ENCODE results near the gene IFT43.
"Not testable (repeated sequence)": the region's sequence is repeated elsewhere in the genome, so short reads cannot be mapped to it uniquely, and the experiment has no call there.

IFT43 gene

DNA sequence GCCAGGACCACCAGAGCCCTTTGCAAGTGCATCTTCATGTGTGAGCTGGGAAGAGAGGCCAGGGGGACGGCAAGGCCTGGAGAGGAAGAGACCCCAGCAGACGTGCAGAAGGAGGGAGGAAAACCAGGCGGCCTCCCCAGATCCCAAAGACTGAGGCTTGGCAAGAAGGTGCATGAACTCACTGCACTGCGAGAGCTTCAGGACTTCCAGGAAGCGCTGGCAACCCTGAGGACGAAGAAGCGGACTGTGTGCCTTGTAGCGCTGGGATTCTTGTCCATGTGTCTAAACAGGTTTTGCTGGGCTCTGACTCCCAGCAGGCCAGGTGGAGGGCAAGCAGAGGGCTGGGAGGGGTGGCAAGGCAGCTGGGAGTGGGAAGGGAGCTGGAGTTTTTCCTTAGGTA, 4.7 kb upstream of the IFT43 start:
- no peak for DNase-seq (ENCODE audit: low read depth)

DNA sequence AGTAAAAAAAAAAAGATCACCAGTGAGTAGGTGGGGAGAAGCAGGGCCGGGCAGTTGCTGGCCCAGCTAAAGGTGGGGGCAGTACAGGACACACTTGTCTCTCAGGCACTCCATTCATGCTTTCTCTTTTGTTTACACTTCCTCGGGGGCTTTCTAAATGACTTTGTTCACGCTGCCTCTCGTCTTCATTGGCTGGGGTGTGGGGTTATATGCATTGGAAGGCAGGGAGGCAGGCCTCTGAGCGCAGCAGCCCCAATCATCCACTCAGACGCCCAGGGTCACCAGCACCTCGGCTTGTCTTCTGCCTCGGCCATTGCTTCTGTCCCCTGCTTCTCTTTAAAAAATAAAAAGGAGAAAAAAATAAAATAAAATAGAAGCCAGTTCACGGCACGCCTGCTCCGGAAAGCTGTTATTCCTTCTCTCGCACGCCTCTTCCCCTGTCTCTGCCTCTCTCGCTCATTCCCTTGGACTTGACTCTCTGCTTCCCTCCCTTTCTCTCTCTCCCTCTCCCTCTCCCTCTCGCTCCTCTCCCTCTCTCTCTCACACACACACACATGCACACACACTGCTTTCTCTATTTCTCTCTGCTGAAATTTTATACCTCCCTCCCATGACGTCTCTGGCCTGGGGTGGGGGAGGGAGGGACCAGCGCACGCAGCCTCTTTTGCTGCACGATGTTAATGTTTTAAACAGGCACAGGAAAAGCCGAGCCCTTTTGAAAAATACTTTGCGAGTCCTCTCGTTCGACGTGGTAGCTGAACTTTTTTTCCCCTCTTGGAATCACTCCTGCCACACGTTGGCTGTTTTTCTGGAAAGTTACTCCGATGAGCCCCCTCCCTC, 3.9 kb upstream of the IFT43 start, which contains the start of gene TGFB3:
Gene TGFB3, minus strand, starts transcription at position 570 of the 840 bp plus-strand sequence. CDS start 1,102 bp downstream, outside the sequence.
- peak; percentile 97 for DNase-seq (ENCODE audit: low read depth)

- peak; percentile 78 for DNase-seq (ENCODE audit: low read depth)
Measured at GRCh38 chr14:75982266-75983018, 3.1 kb upstream of the IFT43 start.

DNA sequence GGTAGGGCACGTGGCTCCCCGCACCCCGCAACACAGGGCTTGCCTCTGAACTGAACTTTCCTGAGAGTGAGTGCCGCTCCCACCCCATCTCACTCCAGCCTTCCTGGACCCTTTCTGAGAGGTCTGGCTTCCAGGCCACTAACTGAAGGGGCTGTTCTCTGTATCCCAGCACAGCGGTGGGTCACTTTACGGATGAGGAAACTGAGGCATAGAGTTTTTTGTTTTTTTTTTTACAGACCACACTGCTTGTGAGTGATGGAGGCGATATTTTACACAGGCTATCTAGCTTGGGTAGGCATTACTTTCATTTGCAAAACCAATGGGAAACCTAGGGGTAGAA, 2.6 kb upstream of the IFT43 start:
- no peak for DNase-seq (ENCODE audit: low read depth)

DNA sequence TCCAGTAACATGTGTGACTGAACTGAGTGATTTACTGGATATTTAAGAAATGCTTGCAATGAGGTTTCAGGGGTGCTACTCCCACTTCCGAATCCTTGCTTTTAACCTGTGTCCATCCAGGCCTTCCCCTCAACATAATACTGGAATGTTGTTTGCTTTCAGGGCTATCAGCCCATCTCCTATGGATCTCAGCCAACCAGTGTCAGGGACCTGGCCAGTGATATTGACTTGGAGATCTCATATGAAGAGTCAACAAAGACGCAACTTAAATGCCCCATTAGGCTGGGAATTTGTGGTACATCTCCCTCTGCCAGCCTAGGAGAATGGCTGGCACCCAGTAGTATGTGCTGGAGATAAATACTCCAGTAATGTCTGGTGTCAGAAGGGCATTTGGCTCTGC, 889 bp upstream of the IFT43 start:
- no peak for DNase-seq (ENCODE audit: low read depth)

DNA sequence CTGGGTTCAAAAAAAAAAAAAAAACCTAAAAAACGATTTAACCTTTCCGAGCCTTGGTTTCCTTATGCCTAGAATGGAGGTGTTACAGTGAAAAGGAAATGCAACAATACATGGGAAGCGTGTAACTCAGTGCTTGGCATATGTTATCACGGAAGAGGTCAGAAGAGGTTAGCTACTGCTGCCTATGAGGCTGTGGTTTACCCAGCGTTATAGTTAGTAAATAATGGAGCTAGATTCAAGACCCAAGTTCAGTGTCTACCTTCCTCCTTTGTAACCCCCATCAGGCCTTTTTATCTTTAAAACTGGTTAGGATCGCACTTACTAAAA, 839 bp downstream of the IFT43 start:
- DNase-seq (ENCODE audit: low read depth) = no peak

- DNase-seq (ENCODE audit: low read depth) = no peak
Measured at GRCh38 chr14:75987201-75987970, 1.8 kb downstream of the IFT43 start.

- DNase-seq (ENCODE audit: low read depth) = peak; percentile 85
Measured at GRCh38 chr14:75989134-75989533, 3.6 kb downstream of the IFT43 start.

- DNase-seq (ENCODE audit: low read depth) = no peak
Measured at GRCh38 chr14:75990297-75990696, 4.7 kb downstream of the IFT43 start.

DNA sequence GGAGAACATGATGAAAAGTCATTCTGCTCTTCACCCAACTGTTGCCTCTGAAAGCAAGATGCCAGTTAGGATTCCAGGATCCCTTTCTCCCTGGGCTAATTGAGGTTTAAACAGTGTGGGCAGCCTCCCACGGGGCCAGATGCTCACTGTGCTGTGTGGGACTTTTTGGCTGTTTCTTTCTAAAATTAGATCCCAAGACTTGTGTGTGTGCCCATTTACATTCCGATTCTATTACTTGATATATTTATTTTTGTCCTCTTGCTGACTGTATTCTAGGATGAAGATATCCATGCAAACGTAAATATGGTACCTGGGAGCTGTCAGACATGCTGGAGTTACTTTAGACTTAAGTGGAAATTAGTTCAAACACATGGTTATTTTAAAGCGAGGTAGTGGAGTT, 6.2 kb downstream of the IFT43 start:
- DNase-seq (ENCODE audit: low read depth) = peak; percentile 49

GRCh38 chr14:75993567-75994041, 8.0 kb downstream of the IFT43 start:
- DNase-seq (ENCODE audit: low read depth) = no peak

- DNase-seq (ENCODE audit: low read depth) = peak; percentile 85
Measured at GRCh38 chr14:75995372-75996041, 9.9 kb downstream of the IFT43 start.

- DNase-seq (ENCODE audit: low read depth) = no peak
Measured at GRCh38 chr14:75996488-75996887, 10.9 kb downstream of the IFT43 start.

DNA sequence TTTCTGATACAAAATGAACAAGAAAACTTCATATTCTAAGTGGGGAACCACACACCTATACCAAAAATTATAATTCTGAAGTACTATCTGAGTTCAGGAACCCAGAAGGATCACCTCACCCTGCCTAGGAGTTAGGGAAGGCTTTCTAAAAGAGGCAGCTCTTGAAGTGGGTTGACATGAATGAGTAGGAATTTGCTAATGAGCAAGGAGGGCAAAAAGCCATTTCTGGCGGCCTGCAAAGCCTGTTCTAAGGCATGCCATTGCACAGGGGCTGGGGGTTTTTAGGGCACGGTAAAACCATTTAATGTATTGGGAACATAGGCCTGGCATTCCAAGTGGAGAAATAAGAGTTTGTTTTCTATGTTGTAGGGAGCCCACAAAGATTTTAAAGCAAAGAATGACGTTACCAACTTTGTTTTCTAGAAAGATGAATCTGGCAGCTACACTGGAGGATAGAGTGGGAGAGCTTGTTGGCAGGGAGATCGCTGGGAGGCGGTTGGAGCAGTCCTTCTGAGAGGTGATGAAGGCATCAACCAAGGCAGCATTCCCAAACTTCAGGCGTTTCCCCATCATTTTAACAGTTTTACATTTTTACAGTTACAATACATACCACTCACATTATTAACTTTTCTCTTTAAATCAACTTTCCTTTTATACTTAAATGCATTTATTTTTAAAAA, 14.1 kb downstream of the IFT43 start:
- no peak for DNase-seq (ENCODE audit: low read depth)

DNA sequence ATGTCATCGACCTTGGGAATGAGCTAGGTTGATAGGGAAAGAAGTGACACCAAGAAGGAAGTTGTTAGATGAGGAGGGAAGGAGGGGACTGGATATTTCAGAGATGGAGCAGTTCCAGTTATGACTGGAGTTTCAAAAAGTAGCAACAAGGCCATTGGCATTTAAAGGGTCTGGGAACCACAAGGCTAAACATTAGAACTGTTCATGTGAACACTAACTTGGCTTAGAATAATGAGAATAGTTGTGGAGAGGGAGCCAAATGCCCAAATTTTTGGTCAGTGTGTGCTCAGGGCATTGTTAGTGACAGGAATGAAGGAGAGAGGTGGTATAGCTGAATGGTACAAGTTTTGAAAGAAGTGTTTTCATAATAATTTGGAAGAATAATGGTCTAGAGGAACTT, 16.8 kb downstream of the IFT43 start:
- no peak for DNase-seq (ENCODE audit: low read depth)

DNA sequence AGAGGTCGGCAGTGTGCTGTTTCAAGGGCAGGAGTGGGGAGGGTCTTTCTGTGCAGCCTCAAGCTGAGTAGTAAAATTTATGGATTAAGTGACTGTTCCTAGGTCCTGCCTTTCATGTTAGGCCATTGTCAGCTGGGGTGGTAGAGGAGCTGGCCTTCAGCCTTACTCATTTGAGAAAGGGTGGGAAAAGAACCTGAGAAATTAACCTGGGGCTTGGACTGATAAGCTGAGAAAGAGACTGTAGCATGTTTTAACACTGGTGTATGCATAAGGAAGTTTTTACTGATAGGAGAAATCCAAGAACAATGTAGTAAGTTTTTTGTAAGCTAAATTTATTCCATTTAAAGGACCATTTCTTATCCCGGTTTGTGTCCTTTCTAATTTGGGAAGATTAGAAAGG, 20.7 kb downstream of the IFT43 start:
- no peak for DNase-seq (ENCODE audit: low read depth)

GRCh38 chr14:76007379-76007778, 21.8 kb downstream of the IFT43 start:
- DNase-seq (ENCODE audit: low read depth) = no peak

- no peak for DNase-seq (ENCODE audit: low read depth)
Measured at GRCh38 chr14:76007852-76008251, 22.3 kb downstream of the IFT43 start.

- not testable (repeated sequence) for DNase-seq (ENCODE audit: low read depth)
Measured at GRCh38 chr14:76009627-76010026, 24.1 kb downstream of the IFT43 start.

DNA sequence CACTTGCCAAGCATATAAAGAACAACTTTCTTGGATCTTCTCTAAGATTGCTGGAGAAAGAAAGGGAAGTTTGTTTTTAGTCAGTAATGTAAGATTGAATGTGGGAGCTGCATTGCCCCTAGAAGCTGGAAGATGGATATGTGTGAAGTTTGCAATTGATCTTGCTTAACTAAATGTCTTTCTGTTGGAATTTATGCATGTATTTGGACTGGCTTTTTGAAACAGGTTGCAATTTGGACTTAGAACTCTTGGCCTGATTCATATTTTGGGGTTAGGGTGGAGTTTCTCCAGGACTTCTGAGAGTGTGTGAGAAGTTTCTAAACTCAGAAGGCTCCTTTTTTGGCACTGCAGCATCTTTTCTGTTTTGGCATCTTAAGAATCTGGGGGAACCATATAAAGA, 26.4 kb downstream of the IFT43 start:
- DNase-seq (ENCODE audit: low read depth) = no peak

- no peak for DNase-seq (ENCODE audit: low read depth)
Measured at GRCh38 chr14:76012354-76012753, 26.8 kb downstream of the IFT43 start.

All from fibroblast of gingiva (primary cell).